Hematopoietic multipotent progenitor cell (in vitro differentiated cells): ENCODE measurements around the gene NUDT9. TPM values are rescaled to one million over a fixed set of nuclear protein-coding genes. Genes with fewer than 3 reads are reported as not detected.
A peak's percentile ranks its signal among the peaks of the same experiment; 100 is the strongest.
"Not testable (repeated sequence)": the region's sequence is repeated elsewhere in the genome, so short reads cannot be mapped to it uniquely, and the experiment has no call there.

Experiments used
- DNase-seq, 3 donors: peaks; one replicate each; pipeline ENCODE4 v3.0.0-alpha.2; 2011 to 2015; ENCODE audit warnings: low read depth in 2 of 3, low spot score in 2 of 3
- total RNA-seq: library from RNA; depleted of rRNA; stranded (reverse); fragments of >200 nt; gene quantifications from one replicate; pipeline ENCODE4 v1.2.3, GENCODE V29; 2012

Gene NUDT9
- 7.3 TPM for total RNA-seq

GRCh38 chr4:87422104-87423052, at the start of gene NUDT9:
Gene NUDT9 (plus strand): TSS chr4:87422573. CDS start chr4:87422906, 333 bp downstream.
- peak; percentile 82 to 91 (median 86) for DNase-seq

- peak in 2 of 3 donors; percentile 51 to 74 for DNase-seq
Observed at GRCh38 chr4:87375719-87376291, 46.6 kb upstream of the NUDT9 start.

- no peak for DNase-seq
Observed at GRCh38 chr4:87377816-87378215, 44.6 kb upstream of the NUDT9 start.

- DNase-seq = no peak
Observed at GRCh38 chr4:87382116-87382515, 40.3 kb upstream of the NUDT9 start.

GRCh38 chr4:87382931-87383330, 39.4 kb upstream of the NUDT9 start:
- DNase-seq = no peak

- DNase-seq = not testable (repeated sequence)
Observed at GRCh38 chr4:87384466-87385132, 37.8 kb upstream of the NUDT9 start.

GRCh38 chr4:87387237-87387636, 35.1 kb upstream of the NUDT9 start:
- no peak for DNase-seq

- no peak for DNase-seq
Observed at GRCh38 chr4:87388901-87389300, 33.5 kb upstream of the NUDT9 start.

GRCh38 chr4:87390055-87390454, 32.3 kb upstream of the NUDT9 start:
- DNase-seq = not testable (repeated sequence)

- no peak for DNase-seq
Observed at GRCh38 chr4:87390551-87390890, 31.9 kb upstream of the NUDT9 start.

GRCh38 chr4:87390891-87391575, 31.3 kb upstream of the NUDT9 start, which contains the start of gene HSD17B11:
Gene HSD17B11 (minus strand): TSS chr4:87391188. CDS start chr4:87391070, 118 bp downstream.
- DNase-seq = peak; percentile 63 to 97 (median 94)

GRCh38 chr4:87391576-87392054, 30.8 kb upstream of the NUDT9 start:
- no peak for DNase-seq

GRCh38 chr4:87392183-87392582, 30.2 kb upstream of the NUDT9 start:
- no peak for DNase-seq

- not testable (repeated sequence) for DNase-seq
Observed at GRCh38 chr4:87395073-87395472, 27.3 kb upstream of the NUDT9 start.

GRCh38 chr4:87395851-87396250, 26.5 kb upstream of the NUDT9 start:
- DNase-seq = not testable (repeated sequence)

GRCh38 chr4:87399148-87399547, 23.2 kb upstream of the NUDT9 start:
- no peak for DNase-seq

- DNase-seq = no peak
Observed at GRCh38 chr4:87399954-87400353, 22.4 kb upstream of the NUDT9 start.

GRCh38 chr4:87403732-87404131, 18.6 kb upstream of the NUDT9 start:
- not testable (repeated sequence) for DNase-seq

- no peak for DNase-seq
Observed at GRCh38 chr4:87405211-87405820, 17.1 kb upstream of the NUDT9 start.

- peak in 1 of 3 donors; percentile 44 for DNase-seq
Observed at GRCh38 chr4:87406462-87406861, 15.9 kb upstream of the NUDT9 start.
